ENCODE data around the gene NUP188.

GRCh38 chr9:129037767-129038098 is 90.2 kb downstream of the NUP188 start:
- TF ChIP-seq SUZ12 (IDR thresholded peaks at IDR 0.05; ENCODE audit: extremely low read depth, insufficient read depth, insufficient read length) (no peak), ZNF274 (IDR thresholded peaks at IDR 0.05; ENCODE audit: low read depth, low read length) (no peak)

Data from NT2/D1 (cell line).